Fibroblast of the conjunctiva (primary cell): ENCODE measurements around the gene ADH5.
A peak's percentile ranks its signal among the peaks of the same experiment; 100 is the strongest.
"Not testable (repeated sequence)": the region's sequence is repeated elsewhere in the genome, so short reads cannot be mapped to it uniquely, and the experiment has no call there.

Experiments
- DNase-seq: peaks from one replicate; pipeline ENCODE4 v3.0.0-alpha.2; 2010; ENCODE audit warnings: low read depth

The ADH5 gene

GRCh38 chr4:99088481-99089365 lies at the start of gene ADH5:
TSS of gene ADH5 (minus strand) at chr4:99088788. CDS start at chr4:99088700, 88 bp downstream.
- peak; percentile 79 for DNase-seq

- DNase-seq = no peak
These were observed 47.7 kb upstream of the ADH5 start for GRCh38 chr4:99136329-99136728.

- DNase-seq = no peak
These were observed 47.1 kb upstream of the ADH5 start for GRCh38 chr4:99135541-99136162.

DNA sequence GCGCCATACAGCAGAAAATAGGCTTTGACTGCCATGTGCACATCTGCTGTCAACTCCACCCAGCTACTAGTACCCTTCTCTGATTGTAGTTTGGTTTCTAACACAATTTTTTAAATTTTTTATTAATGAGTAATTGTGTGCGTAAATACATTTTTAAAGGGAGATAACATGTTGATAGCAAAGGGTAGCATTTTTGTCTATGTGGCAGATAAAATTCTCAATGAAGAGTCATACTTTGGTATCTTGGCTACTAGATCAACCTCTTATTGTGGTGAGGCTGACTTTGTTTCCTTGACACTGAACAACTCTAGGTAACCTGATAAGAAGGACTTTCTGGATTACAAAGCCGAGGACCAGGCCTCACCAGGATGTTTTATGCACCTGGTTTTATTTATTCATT lies 46.0 kb upstream of the ADH5 start:
- no peak for DNase-seq

- DNase-seq = no peak
These were observed 42.8 kb upstream of the ADH5 start for GRCh38 chr4:99131378-99131777.

- DNase-seq = no peak
These were observed 37.8 kb upstream of the ADH5 start for GRCh38 chr4:99126376-99126775.

DNA sequence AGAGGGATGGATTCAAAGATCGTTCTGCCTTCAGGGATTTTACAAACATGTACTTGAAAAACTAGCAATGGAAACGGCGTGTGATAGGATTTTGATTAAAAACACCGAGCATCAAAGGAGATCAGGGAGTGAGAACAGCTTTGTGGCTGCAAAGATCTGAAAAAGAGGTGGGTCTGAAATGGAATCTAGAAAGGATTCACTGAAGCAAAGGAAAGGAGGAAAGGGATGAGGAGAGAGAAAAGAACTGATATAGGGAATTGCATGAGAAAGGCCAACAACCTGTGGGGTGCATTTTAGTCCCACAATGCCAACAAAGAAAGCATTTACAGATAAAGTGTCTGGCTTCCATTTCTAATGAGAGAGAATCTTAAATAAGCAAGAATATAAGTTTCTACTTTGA lies 32.4 kb upstream of the ADH5 start:
- DNase-seq = no peak

- no peak for DNase-seq
These were observed 31.9 kb upstream of the ADH5 start for GRCh38 chr4:99120501-99120900.

DNA sequence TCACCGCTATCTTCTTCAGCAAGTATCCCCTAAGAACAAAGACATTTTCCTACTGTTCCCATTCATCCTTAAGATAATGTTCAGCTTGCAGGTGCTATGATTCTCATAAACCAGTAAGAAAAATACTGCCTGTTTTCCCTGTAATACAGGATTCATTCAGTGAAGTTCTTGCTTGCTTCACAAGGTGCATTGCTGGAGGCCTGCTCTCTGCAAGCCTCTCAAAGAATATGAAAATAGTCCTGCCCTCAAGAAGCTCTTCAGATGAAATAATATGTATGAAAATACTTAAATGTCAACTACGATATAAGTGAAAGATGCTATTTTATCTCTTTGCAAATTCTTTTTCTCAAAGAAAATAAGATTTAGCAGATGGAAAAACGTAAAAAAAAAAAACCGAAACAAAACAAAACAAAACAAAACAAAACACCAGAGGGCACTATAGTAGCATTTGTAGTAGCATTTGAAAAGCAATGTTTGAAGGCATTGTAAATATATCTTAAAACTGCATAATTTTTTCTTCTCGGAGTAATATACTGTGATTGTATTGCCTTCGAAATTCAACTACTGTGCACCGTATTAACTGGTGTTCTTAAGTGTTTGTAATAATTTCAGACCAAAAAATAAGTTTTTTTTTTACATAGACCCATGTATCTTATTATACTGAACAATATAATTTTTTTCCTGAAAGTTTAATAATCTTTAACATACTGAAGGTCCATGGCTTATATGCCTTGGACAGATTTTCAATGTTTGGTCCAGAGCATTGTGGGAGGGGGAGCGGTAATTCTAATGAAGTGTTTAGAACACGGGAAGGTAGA lies 29.5 kb upstream of the ADH5 start:
- DNase-seq = peak; percentile 17

GRCh38 chr4:99117122-99117841 lies 28.7 kb upstream of the ADH5 start:
- not testable (repeated sequence) for DNase-seq

DNA sequence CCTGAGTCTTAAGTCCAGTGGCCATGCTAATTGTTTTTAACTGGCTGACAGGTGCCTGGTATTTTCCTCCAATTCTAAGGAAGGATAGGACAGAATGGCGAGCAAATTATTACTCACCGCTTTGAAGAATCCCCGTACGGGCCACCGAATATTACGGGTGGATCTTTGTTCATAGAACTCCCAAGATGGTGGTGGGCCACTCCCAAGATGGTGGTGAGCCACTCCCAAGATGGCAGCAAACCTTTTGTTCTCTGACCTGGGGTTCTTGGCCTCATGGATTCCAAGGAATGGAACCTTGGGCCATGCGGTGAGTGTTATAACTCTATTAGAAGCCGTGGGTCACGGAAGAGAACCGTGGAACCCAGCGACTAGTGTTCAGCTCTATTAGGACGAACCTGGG lies 20.7 kb upstream of the ADH5 start:
- not testable (repeated sequence) for DNase-seq

DNA sequence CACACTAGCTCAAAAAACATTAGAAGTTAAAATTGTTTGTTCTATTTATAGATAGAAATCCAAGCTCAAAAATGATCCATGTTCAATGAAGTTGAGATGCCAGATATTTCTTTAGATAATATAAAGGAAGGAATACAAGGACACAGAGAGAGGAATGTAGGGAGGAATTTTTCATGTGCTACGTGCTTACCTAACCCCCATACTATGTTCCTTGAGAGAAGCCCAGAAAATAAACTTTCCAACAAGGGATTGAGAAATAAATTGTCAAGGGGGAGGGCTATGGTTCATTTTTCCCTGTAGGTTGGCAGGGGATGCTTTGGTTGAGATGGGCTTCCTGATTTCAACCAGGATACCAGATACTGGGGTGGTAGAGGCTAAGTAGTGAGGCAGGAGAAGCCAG lies 15.6 kb upstream of the ADH5 start:
- no peak for DNase-seq

GRCh38 chr4:99103166-99103565 lies 14.6 kb upstream of the ADH5 start:
- no peak for DNase-seq

GRCh38 chr4:99102634-99103033 lies 14.0 kb upstream of the ADH5 start:
- DNase-seq = no peak

DNA sequence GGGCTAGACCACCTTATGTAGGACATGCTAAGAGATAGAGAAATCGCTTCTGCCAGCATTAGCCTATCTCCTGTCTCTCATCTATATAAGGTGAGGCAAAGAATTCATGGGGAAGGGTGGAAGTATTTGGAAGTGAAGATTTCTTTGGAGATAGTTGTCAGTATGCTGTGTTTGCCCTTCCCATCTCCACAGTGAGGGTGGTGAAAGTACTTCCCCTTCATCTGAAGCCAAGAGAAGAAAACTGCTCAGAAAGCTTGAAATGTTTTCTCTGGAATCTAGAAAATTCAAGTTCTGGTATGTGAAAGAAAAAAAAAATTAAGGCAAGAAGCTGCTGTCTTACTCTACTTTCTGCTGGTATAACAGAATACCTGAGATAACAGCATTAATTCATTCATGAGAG lies 12.3 kb upstream of the ADH5 start:
- no peak for DNase-seq

DNA sequence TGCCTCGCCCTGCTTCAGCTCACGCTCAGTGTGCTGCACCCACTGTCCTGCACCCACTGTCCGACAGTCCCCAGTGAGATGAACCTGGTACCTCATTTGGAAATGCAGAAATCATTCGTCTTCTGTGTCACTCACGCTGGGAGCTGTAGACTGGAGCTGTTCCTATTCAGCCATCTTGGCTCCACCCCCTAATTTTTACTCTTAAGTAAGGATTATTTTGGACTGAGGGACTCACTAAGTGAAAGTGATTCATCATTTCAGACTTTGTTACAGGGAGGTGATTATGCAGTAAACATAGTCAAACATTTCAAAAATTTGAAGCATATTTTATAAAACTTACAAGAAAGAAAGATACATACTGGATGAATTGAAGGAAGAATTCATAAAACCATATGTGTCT lies 11.2 kb upstream of the ADH5 start:
- not testable (repeated sequence) for DNase-seq

GRCh38 chr4:99099311-99099710 lies 10.7 kb upstream of the ADH5 start:
- DNase-seq = no peak

DNA sequence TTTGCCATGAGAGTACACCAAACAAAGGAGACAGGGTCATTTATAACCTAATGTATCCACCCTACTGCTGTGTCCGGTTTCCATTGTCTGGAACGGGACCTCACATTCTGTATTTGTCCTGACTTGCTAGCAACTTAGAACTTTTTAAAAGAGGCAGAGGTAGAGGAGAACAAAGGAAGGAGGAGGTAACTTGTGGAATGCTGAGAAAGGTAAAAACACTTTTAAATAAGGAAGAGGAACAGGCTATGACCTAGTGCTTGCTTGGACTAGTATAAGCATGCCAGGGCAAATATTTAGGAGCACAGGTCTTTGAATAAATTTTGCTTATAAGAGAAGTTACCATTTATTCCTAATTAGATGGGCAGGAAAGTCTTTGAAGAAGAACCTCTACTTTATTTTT lies 3.3 kb upstream of the ADH5 start:
- not testable (repeated sequence) for DNase-seq

DNA sequence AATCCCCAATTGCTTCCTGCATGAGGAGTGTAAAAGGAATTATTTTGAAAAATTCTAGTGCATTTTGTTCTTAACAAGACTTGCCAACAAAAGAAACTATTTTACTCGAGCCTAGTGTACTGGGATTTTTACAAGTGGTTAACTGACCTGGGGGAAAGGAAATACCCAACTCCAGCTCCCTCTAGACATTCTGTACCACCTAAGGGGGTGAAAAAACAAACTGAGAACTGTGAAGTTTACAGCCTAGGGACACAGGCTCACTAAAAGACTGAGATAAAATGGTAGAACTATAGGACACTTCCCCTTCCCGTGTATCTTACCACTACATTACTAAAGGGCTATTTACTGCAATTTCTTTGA lies 2.6 kb upstream of the ADH5 start:
- no peak for DNase-seq

DNA sequence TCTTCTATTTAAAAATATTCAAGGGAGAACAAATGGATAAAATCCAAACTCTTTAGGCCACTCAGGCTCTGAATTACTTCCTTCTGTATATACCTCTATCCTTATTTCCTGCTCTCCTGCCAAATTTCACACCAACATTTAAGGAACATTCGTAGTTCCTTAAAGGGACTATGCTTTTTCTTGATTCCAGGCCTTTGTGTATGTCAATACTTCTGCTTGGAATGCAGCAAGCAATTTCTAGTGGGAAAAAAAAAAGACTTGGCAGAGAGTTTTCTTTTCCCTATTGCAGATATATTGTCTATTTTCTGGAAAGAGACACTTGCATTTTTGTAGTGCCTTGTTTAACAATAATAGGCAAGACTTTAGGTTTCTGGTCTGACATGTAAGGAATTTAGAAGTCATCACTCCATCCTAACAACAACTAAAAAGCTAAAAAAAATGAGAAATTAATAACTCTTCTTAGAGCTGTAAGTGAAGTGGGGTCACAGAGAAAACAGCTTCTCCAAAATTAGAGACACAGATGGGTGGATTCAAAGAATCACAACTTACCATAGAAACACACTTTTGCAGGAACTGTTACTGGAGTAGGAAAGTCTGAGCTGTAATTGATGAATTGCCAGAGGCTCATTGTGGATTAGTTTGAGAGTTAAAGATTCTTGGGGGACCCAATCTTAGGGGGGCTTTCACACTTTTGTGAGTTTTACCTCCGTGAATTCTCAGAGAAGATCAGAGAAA lies 2.1 kb upstream of the ADH5 start:
- DNase-seq = no peak

DNA sequence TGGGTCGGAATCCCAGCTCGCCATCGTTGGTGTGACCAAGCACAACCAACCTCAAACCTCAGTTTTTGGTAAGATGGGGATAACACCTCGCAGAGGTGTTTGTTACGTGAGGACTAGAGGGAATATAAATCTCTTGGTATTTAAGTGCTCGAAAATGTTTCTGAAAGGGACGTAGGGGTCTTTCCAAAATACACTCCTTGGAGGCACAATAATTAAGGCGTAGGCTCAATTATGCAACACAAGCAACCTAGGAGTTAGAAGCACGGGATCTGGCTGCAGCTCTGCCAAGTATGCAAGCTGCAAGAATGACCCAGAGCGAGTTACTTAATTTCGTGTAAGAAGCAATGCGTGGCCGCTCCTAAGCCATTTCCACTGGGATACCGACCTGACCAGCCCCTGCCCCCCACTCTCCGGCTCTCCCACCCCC lies 552 bp downstream of the ADH5 start:
- DNase-seq = peak; percentile 84
